HG03571 (cell line): ENCODE results near the gene ZNF500.
"Not testable (repeated sequence)": the region's sequence is repeated elsewhere in the genome, so short reads cannot be mapped to it uniquely, and the experiment has no call there.

Source experiments
- ATAC-seq: cut with Tn5 transposase; IDR thresholded peaks from one replicate; pipeline ENCODE4 v1.9.1; 2021; ENCODE audit not compliant: unreplicated experiment

The ZNF500 gene

DNA sequence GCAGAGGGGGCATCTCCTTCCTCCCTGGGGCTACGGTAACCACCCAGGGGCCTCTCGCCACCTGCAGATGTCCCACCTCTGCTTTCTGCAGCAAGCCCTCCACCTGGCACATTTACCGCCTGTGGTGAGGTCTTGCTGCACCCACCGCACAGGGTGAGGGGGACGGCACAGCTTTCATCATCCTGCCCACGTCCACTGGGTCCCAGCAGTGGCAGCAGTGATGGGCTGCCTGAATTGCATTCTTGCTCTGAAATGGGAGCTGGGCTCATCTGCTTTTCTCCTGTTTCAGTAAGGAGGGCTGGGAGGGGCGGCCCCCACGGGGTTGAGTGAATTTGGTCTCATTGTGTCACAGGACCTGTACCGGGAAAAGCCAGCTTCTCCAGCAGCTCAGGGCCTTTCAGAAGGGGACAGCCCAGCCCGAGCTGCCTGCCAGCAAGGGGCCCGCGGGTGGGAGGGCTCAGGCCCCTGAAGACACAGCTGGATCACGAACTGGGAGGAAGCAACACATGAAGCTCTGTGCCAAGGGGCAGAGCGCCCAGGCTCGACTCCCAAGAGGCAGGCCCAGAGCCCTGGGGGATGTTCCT, 19.9 kb downstream of the ZNF500 start:
- no peak for ATAC-seq

DNA sequence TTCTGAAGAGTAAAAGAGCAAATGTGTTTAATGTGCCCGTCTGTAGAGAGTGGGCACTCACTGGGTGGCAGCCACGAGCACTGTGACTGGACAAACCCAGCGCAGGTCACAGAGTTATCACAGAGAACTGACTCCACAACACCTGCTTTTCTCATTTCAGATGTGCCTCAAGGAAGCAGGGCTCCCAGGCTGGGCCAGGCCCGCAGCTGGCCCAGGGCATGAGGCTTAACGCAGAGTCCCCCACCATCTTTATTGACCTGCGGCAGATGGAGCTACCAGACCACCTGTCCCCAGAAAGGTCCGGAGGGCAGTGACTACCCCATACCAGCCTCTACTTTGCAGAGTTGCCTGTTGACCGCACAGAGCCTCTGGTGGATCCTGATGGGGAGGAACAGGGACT, 20.7 kb downstream of the ZNF500 start:
- no peak for ATAC-seq

DNA sequence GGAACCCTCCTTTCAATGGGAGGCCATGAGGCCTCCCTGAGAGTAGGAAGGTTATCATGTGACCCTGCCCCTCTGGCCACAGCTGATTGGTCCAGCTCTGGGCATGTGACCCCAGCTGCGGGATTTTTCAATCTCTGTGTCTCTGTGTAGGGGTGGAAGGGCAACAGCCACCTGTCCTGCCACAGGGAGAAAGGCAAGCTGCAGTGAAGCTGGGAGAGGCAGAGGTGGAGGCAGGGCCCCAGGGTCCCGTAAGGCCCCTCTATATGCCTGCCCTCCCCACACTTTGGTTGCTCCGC, 21.7 kb downstream of the ZNF500 start:
- ATAC-seq = no peak

DNA sequence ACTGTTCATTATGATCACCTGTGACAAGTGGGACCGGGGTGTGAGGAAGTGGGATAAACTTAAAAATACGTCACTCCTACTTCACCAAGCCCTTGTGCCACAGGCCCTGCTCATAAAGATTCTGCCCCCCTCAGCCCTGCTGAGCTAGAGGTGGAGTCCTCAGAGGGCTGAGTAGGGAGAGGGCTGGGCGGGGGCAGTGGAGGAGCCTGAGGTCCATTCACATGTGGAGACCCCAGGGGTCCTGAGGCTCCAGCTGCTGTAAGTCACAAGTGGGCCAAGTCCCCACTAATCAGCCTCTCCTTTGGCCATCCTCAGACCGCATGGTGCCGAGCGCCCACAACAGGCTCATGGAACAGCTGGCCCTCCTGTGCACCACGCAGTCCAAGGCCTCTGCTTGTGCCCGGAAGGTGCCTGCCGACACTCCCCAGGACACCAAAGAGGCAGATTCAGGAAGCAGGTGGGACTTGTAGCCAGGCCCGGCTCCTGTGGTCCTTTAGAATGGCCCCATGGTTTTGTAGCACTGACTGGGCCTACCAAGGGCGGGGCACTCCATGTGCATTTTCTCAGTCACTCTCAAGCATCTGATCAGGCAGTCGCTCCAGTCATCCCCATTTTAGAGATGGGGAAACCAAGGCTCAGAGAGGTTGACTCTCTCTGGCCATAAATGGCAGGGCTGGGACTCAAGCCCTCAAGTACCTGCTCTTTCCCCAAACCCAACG, 22.2 kb downstream of the ZNF500 start:
- ATAC-seq = no peak

DNA sequence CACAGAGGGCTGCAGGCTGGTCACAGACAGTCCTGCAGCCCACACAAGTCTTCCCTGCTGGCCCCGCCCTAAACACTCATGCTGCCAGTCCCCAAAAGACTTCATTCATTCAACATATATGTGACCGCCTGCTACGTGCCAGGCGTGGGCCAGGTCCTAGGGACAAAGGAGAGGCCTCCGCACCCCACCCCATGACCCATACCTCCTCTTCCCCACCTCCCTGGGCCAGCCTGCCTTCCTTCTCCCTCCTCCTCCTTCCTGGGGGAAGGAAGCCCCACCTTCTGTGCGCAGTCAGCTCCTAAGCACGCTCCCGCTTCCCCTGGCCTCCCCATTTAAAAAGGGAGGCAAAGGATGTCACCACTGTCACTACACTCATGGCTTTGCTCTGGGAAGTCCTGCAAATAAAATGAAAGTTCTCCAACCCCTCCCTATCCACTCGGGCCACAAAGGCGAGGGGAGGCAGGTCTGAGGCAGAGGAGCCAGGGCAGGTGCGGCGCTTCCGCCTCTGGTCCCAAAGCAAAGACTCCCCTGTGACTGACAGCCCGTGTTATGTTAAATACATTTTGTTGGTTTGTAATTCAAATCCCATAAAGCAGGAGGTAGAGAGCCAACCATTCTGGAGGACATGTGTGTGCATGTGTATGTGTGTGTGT, 23.6 kb downstream of the ZNF500 start:
- ATAC-seq = no peak

DNA sequence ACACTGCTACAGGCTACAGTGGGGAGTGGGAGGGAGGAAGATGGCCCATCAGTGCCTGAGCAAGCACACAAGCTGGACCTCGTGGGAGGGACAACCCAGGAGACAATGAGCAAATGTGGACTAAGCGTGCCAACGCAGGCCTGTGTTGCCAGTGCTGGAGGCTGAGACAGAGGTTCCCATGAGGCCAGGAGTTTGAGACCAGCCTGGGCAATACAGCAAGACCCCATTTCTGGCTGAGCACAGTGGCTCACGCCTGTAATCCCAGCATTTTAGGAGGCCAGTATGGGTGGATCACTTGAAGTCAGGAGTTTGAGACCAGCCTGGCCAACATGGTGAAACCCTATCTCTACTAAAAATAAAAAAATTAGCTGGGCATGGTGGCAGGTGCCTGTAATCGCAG, 28.6 kb downstream of the ZNF500 start:
- not testable (repeated sequence) for ATAC-seq

DNA sequence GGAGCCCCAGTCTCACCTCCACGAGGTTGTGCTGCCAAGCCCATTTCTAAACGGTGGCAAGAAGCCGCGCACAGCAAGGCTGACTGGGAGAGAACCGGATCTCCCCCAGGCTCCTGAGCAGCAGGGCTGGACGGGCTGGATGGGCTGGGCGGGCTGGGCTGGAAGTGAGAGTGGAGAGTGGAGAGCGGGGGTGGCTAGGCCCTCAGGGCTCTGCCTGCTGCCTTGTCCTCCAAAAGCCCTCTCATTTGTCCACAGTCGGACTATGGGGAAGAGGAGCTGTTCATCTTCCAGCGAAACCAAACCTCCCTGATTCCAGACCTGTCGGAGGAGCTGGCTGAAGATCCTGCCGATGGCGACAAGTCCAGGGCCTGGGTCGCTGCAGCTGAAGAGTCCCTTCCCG, 29.4 kb downstream of the ZNF500 start:
- no peak for ATAC-seq

DNA sequence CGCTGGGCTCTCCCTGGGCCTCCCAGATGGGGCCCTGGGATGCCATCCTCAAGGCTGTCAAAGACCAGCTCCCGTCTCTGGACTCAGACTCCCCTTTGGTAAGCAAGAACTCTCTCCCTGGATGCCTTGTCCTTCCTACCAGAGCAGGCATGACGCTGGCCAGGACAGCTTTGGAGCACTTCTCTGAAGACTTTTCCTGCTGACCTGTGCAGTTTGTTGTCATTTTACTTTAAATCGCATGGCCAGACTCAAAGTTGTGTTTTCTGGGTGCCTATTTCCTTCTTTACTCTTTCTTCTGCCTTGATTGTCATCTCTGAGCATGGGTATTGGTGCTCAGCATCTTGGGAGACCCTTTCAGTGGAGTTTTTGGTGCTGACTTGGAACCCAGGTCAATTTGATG, 30.4 kb downstream of the ZNF500 start:
- no peak for ATAC-seq

DNA sequence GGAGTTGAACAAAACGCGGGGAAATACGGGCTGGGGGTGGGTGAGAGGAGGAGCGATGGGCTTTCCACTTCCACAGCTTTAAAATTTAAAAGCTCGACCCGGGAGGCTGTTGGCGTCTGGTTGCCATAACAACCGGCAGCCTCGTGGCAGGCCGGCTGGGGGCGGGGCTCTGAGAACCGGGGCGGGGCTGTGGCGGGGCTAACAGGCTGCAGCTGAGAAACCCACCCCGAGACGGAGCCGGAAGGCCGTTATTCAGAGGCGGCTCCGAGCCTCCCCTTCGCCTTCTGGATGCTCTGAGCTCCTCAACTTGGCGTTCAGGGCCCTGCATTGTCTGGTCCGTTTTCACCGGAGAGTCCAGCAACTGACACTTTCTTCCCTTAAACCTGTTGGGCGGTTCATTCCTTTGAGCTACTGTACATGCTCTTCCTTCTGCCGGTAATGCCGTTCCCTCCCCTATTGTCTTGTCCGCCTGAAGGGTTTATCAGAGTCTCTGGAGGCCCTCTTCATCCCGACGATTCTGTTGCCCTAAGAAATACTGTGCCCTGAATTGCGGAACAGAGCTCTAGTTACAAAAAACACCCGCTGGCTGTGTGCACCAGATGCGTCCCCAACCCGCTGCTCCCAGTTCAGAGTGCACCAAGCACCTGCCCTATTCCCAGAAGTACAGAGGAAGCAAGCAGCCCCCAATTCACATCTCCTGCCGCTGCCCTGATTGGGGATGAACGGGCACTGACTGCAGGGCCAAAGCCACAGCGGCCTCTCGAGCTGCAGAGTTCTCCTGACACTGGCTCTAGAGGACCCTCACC, 32.0 kb downstream of the ZNF500 start:
- ATAC-seq = peak; percentile 55

DNA sequence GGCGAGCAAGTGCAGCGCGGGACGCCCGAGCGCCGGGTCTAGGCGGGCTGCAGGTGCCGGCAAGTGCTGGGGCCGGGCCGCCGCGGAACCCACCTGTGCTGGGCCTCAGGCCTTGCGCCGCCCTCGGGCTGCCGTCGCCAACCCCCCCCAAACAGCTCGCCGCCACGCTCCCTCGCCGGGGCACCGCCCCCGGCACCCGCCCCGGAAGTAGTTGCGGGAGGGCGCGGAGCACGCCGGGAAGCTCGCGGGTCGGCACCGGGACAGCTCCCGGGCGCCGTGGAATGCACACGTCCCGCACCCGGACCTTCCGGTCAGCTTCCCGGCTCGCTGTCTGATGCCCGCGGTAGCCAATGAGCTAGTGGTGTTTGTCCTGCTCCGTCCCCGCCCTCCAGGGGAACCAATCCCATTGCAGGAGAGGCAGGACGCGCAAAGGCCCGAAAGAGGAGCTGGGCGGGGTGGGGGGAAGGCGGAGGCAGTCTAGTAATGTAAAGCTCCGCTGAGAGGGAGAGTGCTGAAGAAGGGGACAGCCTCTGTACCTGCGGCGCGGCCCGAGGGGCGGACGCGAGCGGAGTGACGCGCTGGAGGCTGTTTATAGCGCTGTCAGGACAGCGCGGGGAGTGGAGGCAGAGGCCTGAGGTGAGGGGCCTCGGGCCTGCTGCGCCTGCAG, 32.8 kb downstream of the ZNF500 start, which contains the start of the genes ANKS3 and DNAAF8:
ANKS3 (minus strand) TSS at position 209 of the 667 bp plus-strand sequence. CDS start 4,122 bp downstream, outside the sequence.
DNAAF8 (plus strand) TSS at position 475 of the 667 bp plus-strand sequence. CDS start 1,978 bp downstream, outside the sequence.
- peak; percentile 69 for ATAC-seq

DNA sequence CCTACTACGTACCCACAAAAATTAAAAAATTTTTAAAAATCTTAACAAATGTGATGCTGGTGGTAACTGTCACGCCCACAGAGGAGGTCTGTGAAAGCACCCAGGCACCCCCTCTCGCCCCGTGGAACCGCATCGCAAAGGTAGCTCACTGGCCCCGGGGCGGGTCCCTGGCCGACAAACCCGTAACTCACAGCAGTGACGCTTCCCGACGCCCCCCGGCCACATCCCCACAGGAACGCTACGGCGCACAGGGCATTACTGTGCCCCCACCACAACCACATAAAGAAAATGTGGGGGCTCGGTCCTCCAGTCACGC, 33.3 kb downstream of the ZNF500 start:
- peak; percentile 7 for ATAC-seq

DNA sequence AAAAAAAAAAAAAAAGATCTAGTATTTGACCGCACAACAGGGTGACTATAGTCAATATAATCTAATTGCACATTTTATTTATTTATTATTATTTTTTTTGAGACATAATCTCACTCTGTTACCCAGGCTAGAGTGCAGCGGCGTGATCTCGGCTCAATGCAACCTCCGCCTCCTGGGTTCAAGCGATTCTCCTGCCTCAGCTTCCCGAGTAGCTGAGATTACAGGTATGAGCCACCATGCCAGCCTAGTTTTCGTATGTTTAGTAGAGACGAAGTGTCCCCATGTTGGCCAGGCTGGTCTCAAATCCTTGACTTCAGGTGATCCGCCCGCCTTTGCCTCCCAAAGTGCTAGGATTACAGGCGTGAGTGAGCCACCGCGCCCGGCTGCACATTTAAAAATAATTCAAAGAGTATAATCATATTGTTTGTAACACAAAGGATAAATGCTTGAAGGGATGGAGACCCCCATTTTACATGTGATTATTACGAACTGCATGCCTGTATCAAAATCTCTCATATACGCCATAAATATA, 33.7 kb downstream of the ZNF500 start:
- ATAC-seq = no peak

DNA sequence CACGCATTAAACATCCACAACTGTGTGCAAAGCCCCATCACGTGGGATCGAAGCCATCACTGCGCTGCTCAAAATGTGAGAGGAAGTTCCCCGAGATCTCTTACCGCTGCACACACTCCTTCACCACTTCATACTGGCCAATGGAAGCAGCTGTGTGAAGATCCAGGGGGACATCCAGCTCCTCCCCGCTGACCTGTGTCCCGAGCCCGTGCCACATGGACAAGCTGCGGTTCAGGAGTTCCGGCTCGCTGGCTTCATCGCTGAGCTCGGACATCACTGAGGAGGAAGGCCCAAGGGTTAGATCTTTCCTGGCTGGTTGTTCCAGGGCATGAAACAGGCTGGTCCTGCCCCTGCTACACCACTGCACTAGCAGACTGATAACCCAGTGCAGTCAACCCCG, 37.1 kb downstream of the ZNF500 start:
- no peak for ATAC-seq

DNA sequence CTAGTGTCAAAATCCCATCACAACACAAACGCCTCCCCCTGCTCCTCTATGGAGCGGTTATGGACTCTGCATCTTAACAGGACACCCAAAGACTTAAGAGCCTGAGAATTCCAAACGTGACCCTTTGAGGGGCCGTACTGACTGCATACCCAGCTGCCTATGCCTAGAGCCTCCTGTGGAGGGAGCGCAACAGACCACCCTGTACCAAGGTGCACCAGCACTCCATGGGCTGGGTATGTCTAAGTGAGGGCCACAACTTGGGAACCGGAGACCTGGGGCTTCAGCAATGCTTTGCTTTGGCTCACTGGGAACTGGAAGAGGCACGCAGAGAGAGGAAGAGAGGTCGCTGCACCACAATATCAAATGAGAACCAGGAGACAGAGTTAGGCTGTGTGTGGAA, 38.3 kb downstream of the ZNF500 start:
- no peak for ATAC-seq

DNA sequence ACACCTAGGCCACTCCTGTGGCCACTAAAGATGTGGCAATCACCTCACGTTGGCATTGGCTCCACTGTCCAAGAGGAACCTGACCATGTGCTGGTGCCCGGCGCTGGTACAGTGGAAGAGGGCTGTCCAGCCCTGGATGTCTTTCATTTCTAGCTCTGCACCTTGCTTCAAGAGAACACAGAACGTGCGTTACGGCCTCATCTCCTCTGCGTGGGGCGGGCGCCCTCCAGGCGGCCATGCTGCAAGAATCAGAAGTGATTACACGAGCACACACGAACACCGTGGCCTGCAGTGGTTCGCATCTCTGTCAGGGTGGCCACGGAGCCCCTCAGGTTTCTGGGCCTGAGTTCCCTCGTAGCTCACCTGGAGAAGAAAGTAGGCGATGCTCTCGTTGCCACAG, 40.3 kb downstream of the ZNF500 start:
- no peak for ATAC-seq

DNA sequence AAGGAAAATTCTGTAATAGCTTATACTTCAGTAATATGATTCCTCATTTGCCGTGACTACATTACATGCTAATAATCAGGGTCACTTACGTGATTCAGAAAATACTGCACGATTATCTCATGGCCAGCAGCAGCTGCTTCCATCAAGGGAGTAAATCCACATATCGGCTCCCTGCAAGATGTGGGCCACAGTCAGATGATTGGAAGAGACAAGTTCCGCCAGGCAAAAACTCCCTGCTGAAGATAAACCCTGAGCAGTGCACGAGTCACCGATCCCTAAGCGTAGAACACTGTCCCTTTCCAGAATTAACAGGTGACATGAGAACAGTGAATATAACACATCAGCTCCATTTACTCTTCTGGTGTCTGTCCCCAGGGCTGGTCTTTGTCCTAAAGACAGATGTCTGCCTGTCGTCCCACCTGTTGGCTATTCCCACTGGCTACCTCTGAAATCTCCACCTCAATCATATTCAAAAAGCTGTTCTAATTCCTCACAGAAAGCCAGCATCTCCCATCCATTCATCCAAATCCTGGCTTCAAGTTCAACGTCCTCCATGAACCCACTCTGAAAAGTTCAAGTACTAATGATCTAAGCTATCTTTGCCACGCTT, 42.2 kb downstream of the ZNF500 start:
- no peak for ATAC-seq

DNA sequence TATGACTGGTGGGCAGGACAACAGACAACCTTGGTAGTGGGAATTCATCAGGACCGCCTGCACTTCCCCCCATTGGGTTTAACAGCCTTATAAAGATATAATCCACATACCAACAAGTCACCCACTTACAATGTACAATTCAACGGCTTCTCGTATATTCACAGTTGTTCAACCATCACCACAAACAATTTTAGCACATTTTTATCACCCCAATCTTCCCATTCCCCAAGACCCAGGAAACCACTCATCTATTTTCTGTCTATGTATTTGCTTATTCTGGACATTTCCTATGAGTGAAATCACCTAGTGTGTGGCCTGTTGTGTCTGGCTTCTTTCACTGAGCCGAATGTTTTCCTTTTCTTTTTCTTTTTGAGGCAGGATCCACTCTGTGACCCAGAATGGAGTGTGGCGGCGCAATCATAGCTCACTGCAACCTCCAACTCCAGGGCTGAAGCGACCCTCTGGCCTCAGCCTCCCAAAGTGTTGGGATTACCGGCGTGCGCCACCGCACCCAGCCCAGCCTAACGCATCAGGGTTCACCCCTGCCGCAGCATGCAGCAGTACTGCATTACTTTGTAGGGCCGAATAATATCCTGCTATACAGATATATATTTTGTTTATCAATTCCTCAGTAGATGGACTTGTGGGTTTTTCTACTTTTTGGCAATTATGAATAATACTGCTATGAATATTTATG, 43.7 kb downstream of the ZNF500 start:
- ATAC-seq = no peak

DNA sequence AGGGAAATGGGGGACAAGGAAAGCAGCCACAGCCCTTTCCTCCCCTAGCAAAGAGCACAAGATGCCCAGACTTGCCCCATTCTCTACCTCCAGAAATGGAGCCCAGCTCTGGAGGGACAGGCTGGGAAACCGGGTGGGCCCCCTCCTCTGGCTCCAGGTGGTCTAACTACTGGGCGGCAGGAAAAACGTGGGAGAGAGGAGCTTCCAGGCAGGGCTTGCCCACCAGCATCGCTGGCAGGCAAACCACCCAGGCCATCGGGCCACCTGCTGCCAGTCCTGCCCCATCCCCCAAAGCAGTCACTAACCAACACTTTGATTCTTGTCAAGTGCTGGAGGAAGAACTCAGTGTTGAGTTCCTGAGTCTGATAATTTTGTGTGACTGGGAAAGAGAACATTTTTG, 48.5 kb downstream of the ZNF500 start:
- no peak for ATAC-seq

DNA sequence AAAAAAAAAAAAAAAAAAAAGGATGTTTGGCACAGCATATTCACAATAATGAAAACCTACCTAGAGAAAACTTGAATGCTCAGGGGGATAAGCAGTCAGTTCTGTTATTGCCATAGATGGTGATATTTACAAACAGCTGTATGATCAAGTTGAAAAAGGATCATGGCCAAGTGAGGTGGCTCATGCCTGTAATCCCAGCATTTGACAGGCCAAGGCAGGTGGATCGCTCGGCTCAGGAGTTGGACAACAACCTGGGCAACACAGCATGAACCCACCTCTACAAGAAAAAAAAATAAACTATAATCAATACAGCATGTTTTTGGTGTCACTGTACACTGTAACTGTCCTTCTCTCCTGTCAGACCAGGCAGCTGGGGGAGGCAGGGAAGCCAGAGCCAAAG, 52.0 kb downstream of the ZNF500 start:
- ATAC-seq = no peak
